Gastrocnemius medialis (tissue), 4 donors: ENCODE results near the gene OVOL3. TPM values are rescaled to one million over a fixed set of nuclear protein-coding genes. Genes with fewer than 3 reads are reported as not detected.

ENCODE experiments used
- ATAC-seq, 2 donors: fragments of 150-250 bp; one replicate each; pipeline ENCODE4 v1.9.1; 2016
- DNase-seq, 2 donors: peaks; one replicate each; pipeline ENCODE4 v3.0.0-alpha.2; 2019
- H3K27ac ChIP-seq, 4 donors: fragments of 200-600 bp; sonication (generic); 1 replicate in 1 of 4; 2 replicates in 3 of 4; pipeline ENCODE4 v1.5.1; 2016 to 2018; ENCODE audit warnings: mild to moderate bottlenecking in 2 of 4, moderate library complexity in 1 of 4
- H3K27me3 ChIP-seq, 3 donors: fragments of 200-600 bp; sonication (generic) in 2 of 3; 1 replicate in 1 of 3; 2 replicates in 2 of 3; pipeline versions ENCODE4 v1.5.1 to v1.6.0; 2016 to 2019; ENCODE audit warnings: mild to moderate bottlenecking in 1 of 3, moderate library complexity in 1 of 3
- H3K36me3 ChIP-seq, 2 donors: fragments of 200-600 bp; sonication (generic) in 1 of 2; one replicate each; pipeline ENCODE4 v1.5.1; 2017 to 2018
- H3K4me1 ChIP-seq, 2 donors: fragments of 200-600 bp; sonication (generic) in 1 of 2; one replicate each; pipeline ENCODE4 v1.5.1; 2016 to 2017; ENCODE audit warnings: mild to moderate bottlenecking in 2 of 2
- H3K4me3 ChIP-seq, 4 donors: fragments of 200-600 bp; sonication (generic) in 3 of 4; 1 replicate in 1 of 4; 2 replicates in 3 of 4; pipeline ENCODE4 v1.5.1; 2016 to 2019; ENCODE audit warnings: mild to moderate bottlenecking in 2 of 4
- H3K9me3 ChIP-seq, 3 donors: fragments of 200-600 bp; sonication (generic) in 2 of 3; 1 replicate in 1 of 3; 2 replicates in 2 of 3; pipeline ENCODE4 v1.5.1; 2016 to 2019
- POLR2A ChIP-seq, 2 donors: fragments of 450-650 bp; IDR thresholded peaks; one replicate each; pipeline ENCODE4 v1.6.1; 2017; ENCODE audit warnings: antibody characterized with exemption in 2 of 2, mild to moderate bottlenecking in 2 of 2, moderate library complexity in 2 of 2
- in situ Hi-C, 4 donors: fragments of 200-750 bp; cut with MboI; loops; one replicate each; pipeline versions ENCODE4 v1.15.0 to v1.8.0; 2017; ENCODE audit warnings: low sequenced_read_pairs in 4 of 4
- intact Hi-C: fragments of 100-400 bp; cut with DNase I; formaldehyde crosslinking; loops from one replicate; pipeline ENCODE4 v1.15.1; 2023; ENCODE audit warnings: low total_unique reads
- total RNA-seq, 4 donors: library from RNA; depleted of rRNA; stranded (reverse); fragments of >200 nt; gene quantifications; one replicate each; pipeline versions ENCODE4 v1.1.0 to v1.2.3, GENCODE V29; 2016
- TF ChIP-seq, protein P1 (sequence below), 5 experiments: fragments of 450-650 bp in 3 of 5; fragments of 200-600 bp in 2 of 5; sonication (generic) in 2 of 5; IDR thresholded peaks in 4 of 5; conservative IDR thresholded peaks in 1 of 5; 1 replicate in 4 of 5; 2 replicates in 1 of 5; pipeline ENCODE4 v1.5.1; 2016 to 2019; ENCODE audit warnings: antibody characterized with exemption in 5 of 5, mild to moderate bottlenecking in 3 of 5, moderate library complexity in 3 of 5

OVOL3 gene
- total RNA-seq, 4 donors from 2014 or later, result not detected

DNA sequence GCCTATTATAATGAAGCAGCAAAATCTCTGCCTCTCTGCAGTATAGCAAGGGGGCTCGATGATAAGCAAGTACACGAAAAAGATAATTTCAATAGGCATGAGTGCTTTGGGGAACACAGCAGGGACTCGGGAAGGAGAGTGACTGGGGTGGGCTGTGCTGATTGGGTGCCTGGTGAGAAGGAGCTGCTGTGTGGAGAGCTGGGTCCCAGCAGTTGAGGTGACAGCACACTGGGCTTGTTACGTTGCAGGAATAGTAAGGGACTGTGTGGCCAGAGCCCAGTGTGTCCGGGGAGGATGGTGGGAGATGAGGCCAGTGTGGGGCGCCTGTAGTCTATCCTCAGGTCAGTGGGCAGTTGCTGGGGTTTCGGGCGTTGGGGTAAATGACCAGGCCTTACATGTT is 38.9 kb upstream of the OVOL3 start:
- no peak for ATAC-seq
- Histone ChIP-seq H3K27me3 (no peaks in the 10 kb centered on the region), H3K4me3 (no peak overlapping the region), H3K4me1 (no peaks in the 10 kb centered on the region), H3K9me3 (no peaks in the 10 kb centered on the region), H3K27ac (no peak overlapping the region), H3K36me3 (no peaks in the 10 kb centered on the region)
- intact Hi-C loops, result no loop called here
- in situ Hi-C loops, result no loop called here
- no peak for TF ChIP-seq POLR2A (IDR thresholded peaks at IDR 0.05)
- TF ChIP-seq, protein P1, sequence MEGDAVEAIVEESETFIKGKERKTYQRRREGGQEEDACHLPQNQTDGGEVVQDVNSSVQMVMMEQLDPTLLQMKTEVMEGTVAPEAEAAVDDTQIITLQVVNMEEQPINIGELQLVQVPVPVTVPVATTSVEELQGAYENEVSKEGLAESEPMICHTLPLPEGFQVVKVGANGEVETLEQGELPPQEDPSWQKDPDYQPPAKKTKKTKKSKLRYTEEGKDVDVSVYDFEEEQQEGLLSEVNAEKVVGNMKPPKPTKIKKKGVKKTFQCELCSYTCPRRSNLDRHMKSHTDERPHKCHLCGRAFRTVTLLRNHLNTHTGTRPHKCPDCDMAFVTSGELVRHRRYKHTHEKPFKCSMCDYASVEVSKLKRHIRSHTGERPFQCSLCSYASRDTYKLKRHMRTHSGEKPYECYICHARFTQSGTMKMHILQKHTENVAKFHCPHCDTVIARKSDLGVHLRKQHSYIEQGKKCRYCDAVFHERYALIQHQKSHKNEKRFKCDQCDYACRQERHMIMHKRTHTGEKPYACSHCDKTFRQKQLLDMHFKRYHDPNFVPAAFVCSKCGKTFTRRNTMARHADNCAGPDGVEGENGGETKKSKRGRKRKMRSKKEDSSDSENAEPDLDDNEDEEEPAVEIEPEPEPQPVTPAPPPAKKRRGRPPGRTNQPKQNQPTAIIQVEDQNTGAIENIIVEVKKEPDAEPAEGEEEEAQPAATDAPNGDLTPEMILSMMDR (IDR thresholded peaks at IDR 0.05 in 4 of 5, conservative IDR thresholded peaks at IDR 0.05 in 1 of 5), result no peak
- DNase-seq, result no peak

DNA sequence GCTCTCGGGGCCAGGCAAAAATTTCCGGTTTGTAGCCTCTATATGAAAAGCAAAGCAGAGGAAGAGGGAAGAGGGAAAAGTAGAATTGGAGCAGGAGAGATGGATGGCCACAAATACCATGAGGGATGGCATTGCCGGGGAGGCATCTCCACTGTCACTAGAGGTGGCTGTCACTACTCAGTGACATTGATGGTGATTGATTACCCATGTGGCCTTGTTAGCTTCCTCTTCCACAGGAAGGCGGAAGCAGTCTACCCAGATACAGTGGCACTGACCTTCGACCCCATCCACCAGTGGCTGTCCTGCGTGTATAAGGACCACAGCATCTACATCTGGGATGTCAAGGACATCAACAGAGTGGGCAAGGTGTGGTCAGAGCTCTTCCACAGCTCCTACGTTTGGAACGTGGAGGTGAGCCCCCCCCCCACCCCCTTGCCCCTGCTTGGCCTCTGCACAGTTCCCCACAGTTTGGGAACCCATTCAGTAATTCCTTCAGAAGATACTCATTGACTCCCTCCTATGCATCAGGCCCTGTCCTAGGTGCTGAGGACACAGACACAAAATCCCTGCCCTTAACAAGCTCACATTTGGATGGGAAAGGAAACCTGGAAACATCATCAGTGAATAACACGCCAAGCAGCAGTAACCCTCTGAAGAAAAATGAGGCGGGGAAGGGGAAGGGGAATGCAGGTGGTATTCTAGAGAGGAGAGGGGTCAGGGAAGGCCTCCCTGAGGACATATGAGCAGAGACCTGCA is 37.6 kb upstream of the OVOL3 start:
- ATAC-seq, result no peak
- TF ChIP-seq POLR2A (IDR thresholded peaks at IDR 0.05), result no peak
- TF ChIP-seq, protein P1 (IDR thresholded peaks at IDR 0.05 in 4 of 5, conservative IDR thresholded peaks at IDR 0.05 in 1 of 5), result no peak
- H3K27me3 ChIP-seq, result no peaks in the 10 kb centered on the region
- H3K36me3 ChIP-seq, result no peaks in the 10 kb centered on the region
- no peak overlapping the region for H3K4me3 ChIP-seq
- no peak overlapping the region for H3K27ac ChIP-seq
- intact Hi-C loops, result no loop called here
- H3K9me3 ChIP-seq, result no peaks in the 10 kb centered on the region
- in situ Hi-C loops, result no loop called here
- no peak for DNase-seq
- H3K4me1 ChIP-seq, result no peaks in the 10 kb centered on the region

DNA sequence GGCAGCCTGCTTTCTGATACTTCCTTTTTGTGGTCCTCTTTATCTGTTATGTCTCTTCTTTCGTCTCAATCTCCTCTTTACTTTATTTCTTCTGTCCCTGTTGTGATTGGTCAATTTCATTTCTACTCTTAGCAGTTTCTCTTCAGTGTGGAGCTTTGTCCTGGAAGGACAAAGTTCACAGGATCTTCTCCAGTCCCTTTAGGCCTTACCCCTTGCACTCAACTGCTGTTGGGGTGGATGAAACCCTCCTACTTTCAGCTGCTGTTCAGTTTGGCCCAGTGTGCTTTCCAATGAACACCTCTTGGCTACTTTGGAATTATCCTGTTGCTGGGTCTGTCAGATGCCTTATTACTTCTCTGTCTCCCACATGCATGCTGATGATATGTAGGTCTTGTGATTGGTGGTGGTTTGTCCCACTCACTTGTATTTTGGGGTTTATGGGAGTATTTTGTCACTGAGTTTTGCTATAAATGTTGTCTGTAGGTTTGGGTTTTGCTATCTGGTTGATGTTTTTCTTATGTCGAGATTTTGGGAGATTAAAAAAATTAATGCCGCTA is 31.5 kb upstream of the OVOL3 start:
- H3K9me3 ChIP-seq, result no peaks in the 10 kb centered on the region
- H3K27ac ChIP-seq, result no peak overlapping the region
- no peaks in the 10 kb centered on the region for H3K36me3 ChIP-seq
- TF ChIP-seq POLR2A (IDR thresholded peaks at IDR 0.05), result no peak
- TF ChIP-seq, protein P1 (IDR thresholded peaks at IDR 0.05 in 4 of 5, conservative IDR thresholded peaks at IDR 0.05 in 1 of 5), result no peak
- H3K4me3 ChIP-seq, result no peak overlapping the region
- no peak for DNase-seq
- intact Hi-C loops, result no loop called here
- ATAC-seq, result no peak
- H3K27me3 ChIP-seq, result no peaks in the 10 kb centered on the region
- peaks cover 0 to 6% of the 10 kb centered on the region in 2 donors for H3K4me1 ChIP-seq
- in situ Hi-C loops, result no loop called here

DNA sequence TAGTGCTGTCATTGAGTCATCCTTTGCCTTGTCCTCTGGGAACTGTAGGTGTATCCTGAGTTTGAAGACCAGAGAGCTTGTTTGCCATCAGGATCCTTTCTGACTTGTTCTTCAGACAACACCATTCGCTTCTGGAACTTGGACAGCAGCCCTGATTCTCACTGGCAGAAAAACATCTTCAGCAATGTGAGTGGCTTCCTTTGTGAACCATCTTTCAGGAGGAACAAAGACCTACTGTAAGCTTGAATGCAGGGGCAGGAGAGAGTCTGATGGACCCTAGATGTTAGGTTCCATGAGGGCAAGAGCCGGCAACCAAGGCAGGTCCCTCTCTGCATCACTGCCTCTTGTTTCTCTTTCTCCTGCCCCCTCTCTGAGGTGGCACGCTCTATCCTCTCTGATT is 29.6 kb upstream of the OVOL3 start:
- DNase-seq, result no peak
- H3K9me3 ChIP-seq, result no peaks in the 10 kb centered on the region
- no peak for ATAC-seq
- no peaks in the 10 kb centered on the region for H3K27me3 ChIP-seq
- TF ChIP-seq, protein P1 (IDR thresholded peaks at IDR 0.05 in 4 of 5, conservative IDR thresholded peaks at IDR 0.05 in 1 of 5), result no peak
- TF ChIP-seq POLR2A (IDR thresholded peaks at IDR 0.05), result no peak
- H3K36me3 ChIP-seq, result no peaks in the 10 kb centered on the region
- peaks cover 0 to 6% of the 10 kb centered on the region in 2 donors for H3K4me1 ChIP-seq
- in situ Hi-C loops (no loop called here), intact Hi-C loops (no loop called here)
- no peak overlapping the region for H3K4me3 ChIP-seq
- no peak overlapping the region for H3K27ac ChIP-seq
